ENCODE results near the gene P2RY6.

P2RY6 gene

DNA sequence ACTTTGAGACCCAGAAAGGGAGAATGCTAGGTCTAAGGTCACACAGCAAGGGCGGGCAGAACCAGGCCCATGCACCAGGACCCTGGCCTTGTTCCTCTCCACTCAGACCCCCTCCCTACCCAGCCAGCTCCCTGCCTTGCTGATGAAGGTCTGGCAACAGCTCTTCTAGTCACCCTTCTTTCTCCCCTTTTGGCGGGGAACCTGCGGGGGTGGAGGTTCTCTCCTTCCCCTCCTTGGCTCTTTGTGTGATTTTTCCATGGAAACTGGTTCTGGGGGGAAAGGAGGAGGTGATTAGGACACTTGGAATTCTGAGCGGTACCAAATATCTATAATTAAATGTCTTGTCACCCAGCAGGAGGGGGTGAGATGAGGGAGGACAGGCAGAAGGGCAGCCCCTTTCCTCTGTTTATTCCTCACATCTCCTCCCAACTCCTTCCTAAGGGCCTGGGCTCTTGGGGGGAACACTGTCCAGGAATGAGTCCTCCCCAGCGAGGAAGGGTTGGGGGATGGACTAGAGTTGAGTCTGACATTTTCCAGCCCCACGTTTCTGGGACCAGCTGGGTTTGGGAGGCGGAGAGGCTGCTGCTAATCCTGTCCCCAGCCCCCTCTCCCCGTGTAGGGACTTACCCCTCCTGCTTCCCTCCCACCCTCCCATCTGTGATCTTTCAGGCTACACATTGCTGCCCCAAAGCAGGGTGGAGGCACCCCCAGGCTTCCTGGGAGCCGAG is 43.3 kb downstream of the P2RY6 start:
- no peaks in the 10 kb centered on the region for H3K9me3 ChIP-seq
- no peaks in the 10 kb centered on the region for H3K36me3 ChIP-seq
- no peak overlapping the region for H3K4me3 ChIP-seq (ENCODE audit: low read depth in 1 of 2, low read length in 1 of 2)
- TF ChIP-seq, protein P1, sequence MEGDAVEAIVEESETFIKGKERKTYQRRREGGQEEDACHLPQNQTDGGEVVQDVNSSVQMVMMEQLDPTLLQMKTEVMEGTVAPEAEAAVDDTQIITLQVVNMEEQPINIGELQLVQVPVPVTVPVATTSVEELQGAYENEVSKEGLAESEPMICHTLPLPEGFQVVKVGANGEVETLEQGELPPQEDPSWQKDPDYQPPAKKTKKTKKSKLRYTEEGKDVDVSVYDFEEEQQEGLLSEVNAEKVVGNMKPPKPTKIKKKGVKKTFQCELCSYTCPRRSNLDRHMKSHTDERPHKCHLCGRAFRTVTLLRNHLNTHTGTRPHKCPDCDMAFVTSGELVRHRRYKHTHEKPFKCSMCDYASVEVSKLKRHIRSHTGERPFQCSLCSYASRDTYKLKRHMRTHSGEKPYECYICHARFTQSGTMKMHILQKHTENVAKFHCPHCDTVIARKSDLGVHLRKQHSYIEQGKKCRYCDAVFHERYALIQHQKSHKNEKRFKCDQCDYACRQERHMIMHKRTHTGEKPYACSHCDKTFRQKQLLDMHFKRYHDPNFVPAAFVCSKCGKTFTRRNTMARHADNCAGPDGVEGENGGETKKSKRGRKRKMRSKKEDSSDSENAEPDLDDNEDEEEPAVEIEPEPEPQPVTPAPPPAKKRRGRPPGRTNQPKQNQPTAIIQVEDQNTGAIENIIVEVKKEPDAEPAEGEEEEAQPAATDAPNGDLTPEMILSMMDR (IDR thresholded peaks at IDR 0.05), result no peak
- H3K27ac ChIP-seq, result no peak overlapping the region
- H3K27me3 ChIP-seq, result no peaks in the 10 kb centered on the region
- H3K4me1 ChIP-seq (ENCODE audit: control insufficient read depth in 1 of 2, insufficient read depth in 1 of 2, low read depth in 1 of 2, low read length in 1 of 2), result peaks cover 37 to 46% of the 10 kb centered on the region in 2 experiments

DNA sequence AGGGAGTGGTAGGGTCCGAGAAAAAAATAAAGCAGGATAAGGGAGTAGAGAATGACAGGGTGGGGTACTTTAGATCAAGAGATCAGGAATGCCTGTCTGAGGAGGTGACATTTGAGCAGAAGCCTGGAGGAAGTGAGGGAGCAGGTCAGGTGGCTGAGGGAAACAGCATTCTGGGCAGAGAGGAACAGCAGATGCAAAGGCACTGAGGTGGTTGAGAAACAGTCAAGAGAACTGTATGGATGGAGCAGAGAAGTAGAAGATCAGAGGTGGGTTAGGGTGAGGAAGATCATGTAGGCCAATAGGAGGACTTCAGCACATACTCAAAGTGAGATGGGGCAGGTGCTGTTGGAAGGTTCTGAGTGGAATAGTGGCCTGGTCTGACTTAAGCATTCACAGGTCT is 44.3 kb downstream of the P2RY6 start:
- peaks cover 44 to 50% of the 10 kb centered on the region in 2 experiments for H3K4me1 ChIP-seq (ENCODE audit: control insufficient read depth in 1 of 2, insufficient read depth in 1 of 2, low read depth in 1 of 2, low read length in 1 of 2)

DNA sequence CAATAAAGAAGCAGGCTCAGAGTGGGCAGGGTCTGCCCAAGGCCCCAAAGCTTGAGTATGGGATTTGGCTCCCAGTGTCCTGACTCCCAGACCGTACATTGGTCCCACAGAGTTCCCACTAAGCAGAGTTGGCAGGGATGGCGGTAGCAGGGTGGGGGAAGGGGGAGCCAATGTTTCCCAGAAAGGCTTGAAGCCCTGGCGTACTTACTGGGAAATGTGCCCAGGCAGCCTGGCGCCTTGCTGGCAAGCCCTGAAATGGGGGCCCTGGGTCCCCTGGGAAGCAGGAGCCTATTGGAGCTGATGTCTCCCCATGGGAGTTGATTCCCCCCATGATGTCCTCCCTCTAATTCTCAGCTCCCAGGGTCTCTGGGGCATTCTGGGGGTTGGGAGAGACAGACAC is 45.2 kb downstream of the P2RY6 start:
- H3K36me3 ChIP-seq, result no peaks in the 10 kb centered on the region
- H3K4me3 ChIP-seq (ENCODE audit: low read depth in 1 of 2, low read length in 1 of 2), result no peak overlapping the region
- no peaks in the 10 kb centered on the region for H3K27me3 ChIP-seq
- TF ChIP-seq, protein P1 (IDR thresholded peaks at IDR 0.05), result no peak
- peaks cover 44 to 49% of the 10 kb centered on the region in 2 experiments for H3K4me1 ChIP-seq (ENCODE audit: control insufficient read depth in 1 of 2, insufficient read depth in 1 of 2, low read depth in 1 of 2, low read length in 1 of 2)
- H3K9me3 ChIP-seq, result no peaks in the 10 kb centered on the region
- no peak overlapping the region for H3K27ac ChIP-seq

More for the DNA sequence above, 44.3 kb downstream of the P2RY6 start:
- H3K4me3 ChIP-seq (ENCODE audit: low read depth in 1 of 2, low read length in 1 of 2), result no peak overlapping the region
- no peaks in the 10 kb centered on the region for H3K27me3 ChIP-seq
- H3K9me3 ChIP-seq, result no peaks in the 10 kb centered on the region
- no peaks in the 10 kb centered on the region for H3K36me3 ChIP-seq
- TF ChIP-seq, protein P1 (IDR thresholded peaks at IDR 0.05), result no peak
- no peak overlapping the region for H3K27ac ChIP-seq

DNA sequence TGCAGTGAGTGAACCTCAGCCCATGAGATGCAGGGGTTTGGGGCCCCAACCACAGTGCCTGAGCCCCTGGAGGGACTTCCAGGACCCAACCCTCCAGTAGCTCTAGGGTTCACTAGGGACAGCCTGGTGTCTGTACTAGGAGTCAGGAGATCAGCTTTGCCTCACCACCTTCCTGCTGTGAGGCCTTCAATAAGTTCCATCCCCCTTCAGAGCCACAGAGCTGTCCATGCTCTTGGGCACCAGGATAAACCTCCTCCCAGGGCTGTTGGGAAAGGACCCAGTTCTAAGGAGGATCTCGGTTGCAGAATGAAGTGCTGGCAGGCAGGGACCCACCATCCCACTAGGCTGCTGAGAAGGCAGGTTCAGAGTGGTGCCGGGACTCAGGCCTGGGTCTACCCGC is 45.7 kb downstream of the P2RY6 start:
- Histone ChIP-seq H3K9me3 (no peaks in the 10 kb centered on the region), H3K27ac (no peak overlapping the region), H3K4me3 (ENCODE audit: low read depth in 1 of 2, low read length in 1 of 2) (no peak overlapping the region), H3K36me3 (no peaks in the 10 kb centered on the region), H3K27me3 (no peaks in the 10 kb centered on the region), H3K4me1 (ENCODE audit: control insufficient read depth in 1 of 2, insufficient read depth in 1 of 2, low read depth in 1 of 2, low read length in 1 of 2) (peaks cover 44 to 49% of the 10 kb centered on the region in 2 experiments)
- TF ChIP-seq, protein P1 (IDR thresholded peaks at IDR 0.05), result no peak

DNA sequence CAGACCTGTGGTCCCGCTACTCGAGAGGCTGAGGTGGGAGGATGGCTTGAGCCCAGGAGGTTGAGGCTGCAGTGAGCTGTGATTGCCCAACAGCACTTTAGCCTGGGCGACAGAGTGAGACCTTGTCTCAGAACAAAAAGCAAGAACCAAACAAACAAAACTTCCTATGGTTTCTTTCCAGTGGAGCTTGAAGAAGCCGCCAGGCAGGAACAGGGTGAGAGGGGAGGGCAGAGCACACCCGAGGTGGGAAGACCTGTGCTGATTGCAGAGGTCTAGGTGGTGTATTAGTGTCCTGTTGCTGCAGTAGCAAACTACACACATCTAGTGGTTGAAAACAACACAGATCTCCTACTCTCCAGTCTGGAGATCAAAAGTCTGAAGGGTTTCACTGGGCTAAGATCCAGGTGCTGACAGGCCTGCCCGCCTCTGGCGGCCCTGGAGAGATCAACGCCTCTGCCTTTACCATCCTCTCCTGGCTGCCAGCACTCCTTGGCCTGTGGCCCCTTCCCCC is 46.4 kb downstream of the P2RY6 start:
- H3K27ac ChIP-seq, result no peak overlapping the region

More for the DNA sequence above, 46.4 kb downstream of the P2RY6 start:
- Histone ChIP-seq H3K36me3 (no peaks in the 10 kb centered on the region), H3K4me3 (ENCODE audit: low read depth in 1 of 2, low read length in 1 of 2) (no peak overlapping the region), H3K9me3 (no peaks in the 10 kb centered on the region), H3K4me1 (ENCODE audit: control insufficient read depth in 1 of 2, insufficient read depth in 1 of 2, low read depth in 1 of 2, low read length in 1 of 2) (peaks cover 40 to 42% of the 10 kb centered on the region in 2 experiments), H3K27me3 (no peaks in the 10 kb centered on the region)
- TF ChIP-seq, protein P1 (IDR thresholded peaks at IDR 0.05), result no peak

All from neutrophil (primary cell).